H1 (cell line): ENCODE data around the gene ARL2BP. TPM values are rescaled to one million over a fixed set of nuclear protein-coding genes. Genes with fewer than 3 reads are reported as not detected.

ENCODE experiments used
- RXRA ChIP-seq: IDR thresholded peaks from 2 replicates; pipeline ENCODE4 v1.6.1; 2011; ENCODE audit warnings: low read depth, mild to moderate bottlenecking, low read length, moderate library complexity; ENCODE audit not compliant: insufficient read depth
- polyA plus RNA-seq, 7 experiments: library from polyadenylated mRNA; depleted of rRNA in 3 of 7; stranded (reverse) in 5 of 7; unstranded in 2 of 7; fragments of >200 nt in 5 of 7; fragments of 200-250 nt in 2 of 7; gene quantifications; 1 replicate in 5 of 7; 2 replicates in 1 of 7; 4 replicates in 1 of 7; pipeline versions ENCODE4 v1.2.1 to v1.2.3, GENCODE V29; 2011 to 2013; ENCODE audit warnings: missing spikeins in 2 of 7, mixed read lengths in 2 of 7
- total RNA-seq: library from RNA; stranded (reverse); fragmentation: NEBNext Ultra II Directional; extraction: Animal tissue kit (Norgen Biotek cat#: 25700); gene quantifications from 2 replicates; pipeline ENCODE4 v1.2.1, GENCODE V29; 2021

Gene ARL2BP
- total and polyA plus RNA-seq, 2 of the 8 experiments (the other 6 are each of a cell fraction or from before 2014, with no cell fraction given), result 13.6 to 18.3 TPM

- TF ChIP-seq RXRA, result no peak
Observed at GRCh38 chr16:57281791-57282190, 36.7 kb downstream of the ARL2BP start (continued).
